T-helper 2 cell (primary cell): ENCODE data around the gene MUC12.
A peak's percentile ranks its signal among the peaks of the same experiment; 100 is the strongest.
"Not testable (repeated sequence)": the region's sequence is repeated elsewhere in the genome, so short reads cannot be mapped to it uniquely, and the experiment has no call there.

ENCODE experiments used
- DNase-seq, 5 experiments: peaks; one replicate each; pipeline versions ENCODE4 v3.0.0 to v3.0.0-alpha.2; 2012 to 2022

MUC12 gene

DNA sequence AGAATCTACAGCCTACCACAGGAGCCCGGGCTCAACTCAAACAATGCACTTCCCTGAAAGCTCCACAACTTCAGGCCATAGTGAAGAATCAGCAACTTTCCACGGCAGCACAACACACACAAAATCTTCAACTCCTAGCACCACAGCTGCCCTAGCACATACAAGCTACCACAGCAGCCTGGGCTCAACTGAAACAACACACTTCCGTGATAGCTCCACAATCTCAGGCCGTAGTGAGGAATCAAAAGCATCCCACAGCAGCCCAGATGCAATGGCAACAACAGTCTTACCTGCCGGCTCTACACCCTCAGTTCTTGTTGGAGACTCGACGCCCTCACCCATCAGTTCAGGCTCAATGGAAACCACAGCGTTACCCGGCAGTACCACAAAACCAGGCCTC lies 22.3 kb downstream of the MUC12 start:
- no peak for DNase-seq

DNA sequence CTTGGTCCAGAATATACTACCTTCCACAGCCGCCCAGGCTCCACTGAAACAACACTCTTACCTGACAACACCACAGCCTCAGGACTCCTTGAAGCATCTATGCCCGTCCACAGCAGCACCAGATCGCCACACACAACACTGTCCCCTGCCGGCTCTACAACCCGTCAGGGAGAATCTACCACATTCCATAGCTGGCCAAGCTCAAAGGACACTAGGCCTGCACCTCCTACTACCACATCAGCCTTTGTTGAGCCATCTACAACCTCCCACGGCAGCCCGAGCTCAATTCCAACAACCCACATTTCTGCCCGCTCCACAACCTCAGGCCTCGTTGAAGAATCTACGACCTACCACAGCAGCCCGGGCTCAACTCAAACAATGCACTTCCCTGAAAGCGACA lies 22.9 kb downstream of the MUC12 start:
- DNase-seq, result not testable (repeated sequence)

DNA sequence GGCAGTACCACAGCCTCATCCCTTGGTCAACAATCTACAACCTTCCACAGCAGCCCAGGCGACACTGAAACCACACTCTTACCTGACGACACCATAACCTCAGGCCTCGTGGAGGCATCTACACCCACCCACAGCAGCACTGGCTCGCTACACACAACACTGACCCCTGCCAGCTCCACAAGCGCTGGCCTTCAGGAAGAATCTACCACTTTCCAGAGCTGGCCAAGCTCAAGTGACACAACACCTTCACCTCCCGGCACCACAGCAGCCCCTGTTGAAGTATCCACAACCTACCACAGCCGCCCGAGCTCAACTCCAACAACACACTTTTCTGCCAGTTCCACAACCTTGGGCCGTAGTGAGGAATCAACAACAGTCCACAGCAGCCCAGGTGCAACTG lies 25.3 kb downstream of the MUC12 start:
- not testable (repeated sequence) for DNase-seq

DNA sequence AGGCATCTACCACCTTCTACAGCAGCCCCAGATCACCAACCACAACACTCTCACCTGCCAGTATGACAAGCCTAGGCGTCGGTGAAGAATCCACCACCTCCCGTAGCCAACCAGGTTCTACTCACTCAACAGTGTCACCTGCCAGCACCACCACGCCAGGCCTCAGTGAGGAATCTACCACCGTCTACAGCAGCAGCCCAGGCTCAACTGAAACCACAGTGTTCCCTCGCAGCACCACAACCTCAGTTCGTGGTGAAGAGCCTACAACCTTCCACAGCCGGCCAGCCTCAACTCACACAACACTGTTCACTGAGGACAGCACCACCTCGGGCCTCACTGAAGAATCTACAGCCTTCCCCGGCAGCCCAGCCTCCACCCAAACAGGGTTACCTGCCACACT lies 29.2 kb downstream of the MUC12 start:
- not testable (repeated sequence) for DNase-seq

DNA sequence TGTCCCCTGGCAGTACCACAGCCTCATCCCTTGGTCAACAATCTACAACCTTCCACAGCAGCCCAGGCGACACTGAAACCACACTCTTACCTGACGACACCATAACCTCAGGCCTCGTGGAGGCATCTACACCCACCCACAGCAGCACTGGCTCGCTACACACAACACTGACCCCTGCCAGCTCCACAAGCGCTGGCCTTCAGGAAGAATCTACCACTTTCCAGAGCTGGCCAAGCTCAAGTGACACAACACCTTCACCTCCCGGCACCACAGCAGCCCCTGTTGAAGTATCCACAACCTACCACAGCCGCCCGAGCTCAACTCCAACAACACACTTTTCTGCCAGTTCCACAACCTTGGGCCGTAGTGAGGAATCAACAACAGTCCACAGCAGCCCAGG lies 30.0 kb downstream of the MUC12 start:
- DNase-seq, result not testable (repeated sequence)

DNA sequence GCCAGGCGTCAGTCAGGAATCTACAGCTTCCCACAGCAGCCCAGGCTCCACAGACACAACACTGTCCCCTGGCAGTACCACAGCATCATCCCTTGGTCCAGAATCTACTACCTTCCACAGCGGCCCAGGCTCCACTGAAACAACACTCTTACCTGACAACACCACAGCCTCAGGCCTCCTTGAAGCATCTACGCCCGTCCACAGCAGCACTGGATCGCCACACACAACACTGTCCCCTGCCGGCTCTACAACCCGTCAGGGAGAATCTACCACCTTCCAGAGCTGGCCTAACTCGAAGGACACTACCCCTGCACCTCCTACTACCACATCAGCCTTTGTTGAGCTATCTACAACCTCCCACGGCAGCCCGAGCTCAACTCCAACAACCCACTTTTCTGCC lies 30.7 kb downstream of the MUC12 start:
- not testable (repeated sequence) for DNase-seq

DNA sequence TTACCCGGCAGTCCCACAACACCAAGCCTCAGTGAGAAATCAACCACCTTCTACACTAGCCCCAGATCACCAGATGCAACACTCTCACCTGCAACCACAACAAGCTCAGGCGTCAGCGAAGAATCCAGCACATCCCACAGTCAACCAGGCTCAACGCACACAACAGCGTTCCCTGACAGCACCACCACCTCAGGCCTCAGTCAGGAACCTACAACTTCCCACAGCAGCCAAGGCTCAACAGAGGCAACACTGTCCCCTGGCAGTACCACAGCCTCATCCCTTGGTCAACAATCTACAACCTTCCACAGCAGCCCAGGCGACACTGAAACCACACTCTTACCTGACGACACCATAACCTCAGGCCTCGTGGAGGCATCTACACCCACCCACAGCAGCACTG lies 33.0 kb downstream of the MUC12 start:
- not testable (repeated sequence) for DNase-seq

DNA sequence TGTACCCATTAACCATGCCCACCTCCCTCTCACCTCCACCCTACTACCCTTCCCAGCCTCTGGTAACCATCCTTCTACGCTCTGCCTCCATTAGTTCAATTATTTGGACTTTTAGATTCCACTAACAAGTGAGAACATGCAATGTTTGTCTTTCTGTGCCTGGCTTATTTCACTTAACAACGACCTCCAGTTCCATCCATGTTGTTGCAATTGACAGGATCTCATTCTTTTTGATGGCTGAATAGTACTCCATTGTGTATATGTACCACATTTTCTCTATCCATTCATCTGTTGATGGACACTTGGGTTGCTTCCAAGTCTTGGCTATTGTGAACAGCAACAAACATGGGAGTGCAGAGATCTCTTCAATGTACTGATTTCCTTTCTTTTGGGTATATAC lies 38.0 kb downstream of the MUC12 start:
- DNase-seq, result not testable (repeated sequence)

DNA sequence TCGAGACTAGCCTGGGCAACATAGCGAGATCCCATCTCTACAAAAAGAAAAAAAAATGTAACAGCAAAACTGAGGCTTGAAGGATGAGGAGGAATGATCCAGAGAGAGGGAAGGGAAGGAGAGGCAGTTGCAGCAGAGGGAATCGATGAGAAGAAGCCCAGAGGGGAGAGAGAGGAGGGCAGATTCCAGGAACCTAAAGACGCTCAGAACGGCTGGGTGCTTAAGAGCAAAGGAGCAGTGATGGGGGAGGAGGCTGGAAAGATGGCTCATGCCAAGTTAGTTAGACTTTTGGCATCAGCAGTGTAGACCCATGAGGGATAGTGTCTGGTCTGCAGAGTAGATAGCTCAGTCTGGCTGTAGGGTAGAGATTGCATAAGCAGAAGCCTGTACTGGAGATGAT lies 40.3 kb downstream of the MUC12 start:
- DNase-seq, result no peak

DNA sequence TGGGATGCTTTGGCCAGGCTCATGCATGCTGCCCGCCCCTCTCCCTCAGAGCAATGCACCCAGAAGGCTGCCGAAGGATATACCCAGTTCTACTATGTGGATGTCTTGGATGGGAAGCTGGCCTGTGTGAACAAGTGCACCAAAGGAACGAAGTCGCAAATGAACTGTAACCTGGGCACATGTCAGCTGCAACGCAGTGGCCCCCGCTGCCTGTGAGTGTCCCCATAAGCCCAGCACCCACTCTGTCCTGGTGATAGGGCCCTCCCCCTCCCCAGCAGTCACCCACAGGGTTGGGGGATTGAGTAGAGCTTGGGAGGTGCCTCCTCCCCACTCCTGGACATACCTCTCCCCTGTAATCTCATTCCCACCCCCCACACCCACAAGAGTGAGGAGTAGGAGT lies 43.6 kb downstream of the MUC12 start:
- DNase-seq, result no peak

DNA sequence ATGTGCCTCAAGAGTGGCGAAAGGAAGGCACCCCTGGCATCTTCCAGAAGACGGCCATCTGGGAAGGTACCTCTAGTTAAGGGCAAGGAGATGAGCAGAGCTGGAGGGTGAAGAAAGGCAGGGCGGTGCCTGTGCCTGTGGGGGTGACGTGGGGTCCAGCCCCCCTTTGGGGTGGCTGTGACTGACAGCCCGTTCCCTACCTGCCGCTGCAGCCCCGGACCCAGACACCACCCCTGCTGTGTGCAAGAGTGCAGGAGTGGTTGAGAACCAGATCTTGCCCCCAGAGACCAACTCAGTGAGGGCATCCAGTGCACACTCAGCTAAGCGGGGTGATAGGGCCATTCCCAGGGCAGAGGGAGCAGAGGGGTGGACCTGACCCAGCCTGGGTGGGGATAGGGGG lies 46.3 kb downstream of the MUC12 start:
- DNase-seq, result no peak

DNA sequence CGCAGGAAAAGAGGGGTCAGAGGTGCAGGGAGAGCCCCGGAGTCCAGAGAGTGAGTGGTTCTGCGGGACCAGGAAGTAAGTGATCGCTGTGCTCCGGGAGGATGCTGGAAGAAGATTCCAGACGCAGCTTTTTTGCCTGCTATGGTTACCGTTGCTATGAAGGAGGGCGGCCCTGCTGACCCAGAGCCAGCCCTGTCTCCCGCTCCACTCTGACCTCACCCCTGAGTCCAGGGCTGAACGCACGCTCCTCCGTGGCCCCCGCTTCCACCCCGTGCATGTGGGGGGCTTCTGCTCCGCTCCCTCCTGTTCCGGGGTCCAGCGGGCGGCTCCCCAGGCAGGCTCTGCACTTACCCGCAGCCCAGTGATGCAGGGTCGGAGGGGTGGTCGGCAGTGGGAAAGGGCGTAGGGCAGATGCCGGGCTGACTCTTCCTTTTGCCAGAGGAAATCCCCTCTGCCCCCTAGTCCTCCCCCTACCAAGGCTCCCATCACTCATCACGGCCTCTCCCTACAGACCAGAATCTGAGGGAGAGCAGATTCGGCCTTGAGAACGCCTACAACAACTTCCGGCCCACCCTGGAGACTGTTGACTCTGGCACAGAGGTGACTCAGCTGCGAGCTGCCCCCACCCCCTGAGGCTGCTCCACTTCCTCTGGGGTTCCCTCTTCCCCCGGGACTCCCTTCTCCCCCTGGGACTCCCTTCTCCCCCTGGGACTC lies 47.9 kb downstream of the MUC12 start:
- DNase-seq, result peak in 4 of 5 experiments; percentile 32 to 91 (median 46)

DNA sequence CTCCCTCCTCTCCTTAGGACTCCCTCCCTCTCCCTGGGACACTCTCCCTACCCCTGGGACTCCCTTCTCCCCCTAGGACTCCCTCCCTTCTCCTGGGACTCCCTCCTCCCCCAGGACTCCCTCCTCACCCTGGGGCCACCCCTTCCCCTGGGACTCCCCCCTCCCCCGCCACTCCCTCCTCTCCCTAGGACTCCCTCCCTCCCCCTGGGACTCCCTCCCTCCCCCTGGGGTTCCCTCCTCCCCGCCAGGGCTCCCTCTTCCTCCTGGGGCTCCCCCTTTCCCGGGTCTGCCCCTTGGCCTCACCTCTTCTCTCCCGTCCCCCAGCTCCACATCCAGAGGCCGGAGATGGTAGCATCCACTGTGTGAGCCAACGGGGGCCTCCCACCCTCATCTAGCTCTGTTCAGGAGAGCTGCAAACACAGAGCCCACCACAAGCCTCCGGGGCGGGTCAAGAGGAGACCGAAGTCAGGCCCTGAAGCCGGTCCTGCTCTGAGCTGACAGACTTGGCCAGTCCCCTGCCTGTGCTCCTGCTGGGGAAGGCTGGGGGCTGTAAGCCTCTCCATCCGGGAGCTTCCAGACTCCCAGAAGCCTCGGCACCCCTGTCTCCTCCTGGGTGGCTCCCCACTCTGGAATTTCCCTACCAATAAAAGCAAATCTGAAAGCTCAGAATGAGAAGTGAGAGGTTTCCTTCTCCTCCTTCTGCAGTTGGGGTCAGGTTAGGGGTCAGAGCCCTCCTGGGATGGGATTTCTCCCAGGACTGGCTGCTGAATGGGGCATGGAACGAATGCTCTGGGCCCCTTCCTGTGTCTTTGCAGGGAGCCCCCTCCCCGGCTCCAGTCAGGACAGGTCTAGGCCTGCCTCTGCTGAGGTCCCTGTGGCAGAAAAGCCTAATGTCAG lies 49.2 kb downstream of the MUC12 start:
- DNase-seq, result no peak

DNA sequence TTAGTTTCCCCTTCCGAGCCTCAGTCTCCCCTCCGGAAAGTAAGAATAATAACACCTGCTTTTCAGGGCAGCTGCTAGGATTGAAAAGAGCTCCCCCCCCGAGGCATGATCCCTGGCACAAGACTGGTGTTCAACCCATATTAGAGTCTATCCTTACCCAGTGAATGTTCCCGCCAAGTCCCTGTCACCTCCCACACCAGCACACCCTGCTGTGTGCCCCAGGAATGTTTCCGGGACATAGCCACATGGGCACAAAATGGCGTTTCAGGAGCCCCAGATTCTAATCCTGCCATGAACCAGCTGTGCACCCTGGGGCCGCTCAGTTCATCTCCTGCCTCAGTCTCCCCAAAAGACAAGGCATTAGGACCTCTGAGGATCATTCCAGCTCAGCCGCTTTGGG lies 51.1 kb downstream of the MUC12 start:
- DNase-seq, result no peak

DNA sequence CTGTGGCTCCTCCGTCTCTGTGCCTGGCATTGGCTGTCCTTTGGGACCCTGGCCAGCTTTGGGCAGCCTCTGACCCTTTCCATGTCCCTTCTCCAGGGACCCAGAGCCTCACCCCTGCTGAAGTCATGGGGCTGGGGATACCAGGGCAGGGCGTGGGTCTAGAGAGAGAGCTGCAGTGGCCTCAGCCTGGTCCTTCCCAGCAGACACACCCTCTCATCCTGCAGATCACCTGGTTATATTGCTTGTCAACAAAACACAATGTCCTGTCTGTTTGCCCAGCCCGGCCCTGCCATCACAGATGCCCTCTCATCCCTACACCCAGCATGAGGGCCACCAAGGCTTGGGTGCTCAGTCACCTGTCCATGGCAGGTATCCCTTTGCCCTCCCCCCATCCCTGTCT lies 52.3 kb downstream of the MUC12 start:
- no peak for DNase-seq

DNA sequence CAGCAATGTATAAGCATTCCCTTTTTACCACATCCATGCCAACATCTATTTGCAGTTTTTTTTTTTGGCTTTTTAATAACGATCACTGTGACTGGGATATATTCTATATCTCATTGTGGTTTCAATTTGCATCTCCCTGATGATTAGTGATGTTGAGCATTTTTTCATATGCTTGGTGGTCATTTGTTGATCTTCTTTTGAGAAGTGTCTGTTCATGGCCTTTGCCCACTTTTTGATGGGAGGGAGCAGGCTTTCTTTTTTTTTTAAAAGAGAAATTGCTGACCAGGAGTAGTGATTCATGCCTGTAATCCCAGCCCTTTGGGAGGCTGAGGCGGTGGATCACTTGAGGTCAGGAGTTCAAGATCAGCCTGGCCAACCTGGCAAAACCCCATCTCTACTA lies 54.5 kb downstream of the MUC12 start:
- DNase-seq, result no peak

DNA sequence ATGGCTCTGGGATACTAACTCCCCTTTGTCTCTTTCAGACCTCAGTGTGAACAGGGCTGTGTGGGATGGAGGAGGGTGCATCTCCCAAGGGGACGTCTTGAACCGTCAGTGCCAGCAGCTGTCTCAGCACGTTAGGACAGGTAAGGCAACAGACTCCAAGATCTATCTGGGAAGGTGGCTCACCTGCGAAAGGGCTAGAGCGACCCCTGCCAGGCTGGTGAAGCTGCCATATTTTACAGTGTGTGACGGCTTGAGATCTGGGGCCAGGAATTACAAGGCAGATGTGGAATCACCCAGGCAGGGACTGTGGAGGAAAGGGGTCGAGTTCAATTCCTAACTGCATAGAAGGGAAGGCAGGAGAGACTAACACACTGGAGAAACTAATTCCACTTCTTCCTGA lies 61.7 kb downstream of the MUC12 start:
- no peak for DNase-seq

DNA sequence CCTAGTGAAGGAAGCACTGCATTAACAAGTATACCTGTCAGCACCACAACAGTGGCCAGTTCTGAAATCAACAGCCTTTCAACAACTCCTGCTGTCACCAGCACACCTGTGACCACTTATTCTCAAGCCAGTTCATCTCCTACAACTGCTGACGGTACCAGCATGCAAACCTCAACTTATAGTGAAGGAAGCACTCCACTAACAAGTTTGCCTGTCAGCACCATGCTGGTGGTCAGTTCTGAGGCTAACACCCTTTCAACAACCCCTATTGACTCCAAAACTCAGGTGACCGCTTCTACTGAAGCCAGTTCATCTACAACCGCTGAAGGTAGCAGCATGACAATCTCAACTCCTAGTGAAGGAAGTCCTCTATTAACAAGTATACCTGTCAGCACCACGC lies 66.6 kb downstream of the MUC12 start:
- no peak for DNase-seq

DNA sequence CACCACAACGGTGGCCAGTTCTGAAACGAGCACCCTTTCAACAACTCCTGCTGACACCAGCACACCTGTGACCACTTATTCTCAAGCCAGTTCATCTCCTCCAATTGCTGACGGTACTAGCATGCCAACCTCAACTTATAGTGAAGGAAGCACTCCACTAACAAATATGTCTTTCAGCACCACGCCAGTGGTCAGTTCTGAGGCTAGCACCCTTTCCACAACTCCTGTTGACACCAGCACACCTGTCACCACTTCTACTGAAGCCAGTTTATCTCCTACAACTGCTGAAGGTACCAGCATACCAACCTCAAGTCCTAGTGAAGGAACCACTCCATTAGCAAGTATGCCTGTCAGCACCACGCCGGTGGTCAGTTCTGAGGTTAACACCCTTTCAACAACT lies 71.9 kb downstream of the MUC12 start:
- not testable (repeated sequence) for DNase-seq

DNA sequence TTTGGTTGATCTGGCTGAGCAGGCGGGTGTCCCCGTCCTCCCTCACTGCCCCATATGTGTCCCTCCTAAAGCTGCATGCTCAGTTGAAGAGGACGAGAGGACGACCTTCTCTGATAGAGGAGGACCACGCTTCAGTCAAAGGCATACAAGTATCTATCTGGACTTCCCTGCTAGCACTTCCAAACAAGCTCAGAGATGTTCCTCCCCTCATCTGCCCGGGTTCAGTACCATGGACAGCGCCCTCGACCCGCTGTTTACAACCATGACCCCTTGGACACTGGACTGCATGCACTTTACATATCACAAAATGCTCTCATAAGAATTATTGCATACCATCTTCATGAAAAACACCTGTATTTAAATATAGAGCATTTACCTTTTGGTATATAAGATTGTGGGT lies 89.0 kb downstream of the MUC12 start:
- peak; percentile 16 to 39 (median 26) for DNase-seq

DNA sequence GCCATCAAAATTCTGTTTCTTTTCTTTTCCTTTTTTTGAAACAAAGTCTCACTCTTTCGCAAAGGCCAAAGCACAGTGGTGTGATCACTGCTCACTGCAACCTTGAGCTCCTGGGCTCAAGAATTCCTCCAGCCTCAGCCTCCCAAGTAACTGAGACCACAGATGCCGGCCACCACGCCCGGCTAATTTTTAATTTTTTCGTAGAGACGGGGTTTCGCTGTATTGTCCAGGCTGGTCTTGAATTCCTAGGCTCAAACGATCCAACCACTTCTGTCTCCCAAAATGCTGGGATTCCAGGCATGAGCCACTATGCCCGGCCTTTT lies 90.2 kb downstream of the MUC12 start:
- DNase-seq, result no peak

DNA sequence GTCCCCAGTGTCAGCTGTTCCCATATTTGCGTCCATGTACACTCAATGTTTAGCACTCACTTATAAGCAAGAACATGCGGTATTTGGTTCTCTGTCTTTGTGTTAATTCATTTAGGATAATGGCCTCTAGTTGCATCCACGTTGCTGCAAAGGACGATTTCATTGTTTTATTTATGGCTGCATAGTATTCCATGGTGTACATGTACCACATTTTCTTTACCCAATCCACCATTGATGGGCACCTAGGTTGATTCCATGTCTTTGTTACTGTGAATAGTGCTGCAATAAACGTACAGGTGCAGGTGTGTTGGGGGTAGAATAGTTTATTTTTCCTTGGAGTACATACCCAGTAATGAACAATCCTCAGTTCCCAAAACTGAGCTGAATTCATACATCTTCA lies 91.6 kb downstream of the MUC12 start:
- no peak for DNase-seq

DNA sequence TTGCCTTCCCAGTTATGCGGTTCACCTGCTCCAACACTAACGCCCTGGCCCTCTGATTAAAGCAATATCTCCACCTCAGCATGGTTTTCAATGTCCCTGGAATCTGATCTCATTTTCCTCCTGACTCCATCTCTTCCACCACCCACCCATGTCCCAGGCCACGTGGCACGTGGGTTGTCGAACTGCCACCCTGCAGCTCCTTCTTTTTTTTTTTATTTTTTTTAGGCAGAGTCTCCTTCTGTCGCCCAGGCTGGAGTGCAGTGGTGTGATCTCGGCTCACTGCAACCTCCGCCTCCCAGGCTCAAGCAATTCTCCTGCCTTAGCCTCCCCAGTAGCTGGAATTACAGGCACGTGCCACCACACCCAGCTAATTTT lies 94.8 kb downstream of the MUC12 start:
- not testable (repeated sequence) for DNase-seq

DNA sequence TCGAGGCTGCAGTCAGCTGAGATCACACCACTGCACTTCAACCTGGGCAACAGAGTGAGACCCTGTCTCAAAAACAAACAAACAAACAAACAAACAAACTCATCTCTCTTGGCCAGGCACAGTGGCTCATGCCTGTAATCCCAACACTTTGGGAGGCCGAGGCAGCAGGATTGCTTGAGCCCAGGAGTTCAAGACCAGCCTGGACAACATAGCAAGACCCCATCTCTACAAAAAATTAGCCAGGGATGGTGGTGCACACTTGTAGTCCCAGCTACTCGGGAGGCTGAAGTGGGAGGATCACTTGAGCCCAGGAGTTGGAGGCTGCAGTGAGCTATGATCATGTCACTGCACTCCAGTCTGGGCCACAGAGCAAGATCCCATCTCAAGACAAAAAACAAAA lies 95.8 kb downstream of the MUC12 start:
- not testable (repeated sequence) for DNase-seq
